ENCODE results near the gene C9orf50.

DNA sequence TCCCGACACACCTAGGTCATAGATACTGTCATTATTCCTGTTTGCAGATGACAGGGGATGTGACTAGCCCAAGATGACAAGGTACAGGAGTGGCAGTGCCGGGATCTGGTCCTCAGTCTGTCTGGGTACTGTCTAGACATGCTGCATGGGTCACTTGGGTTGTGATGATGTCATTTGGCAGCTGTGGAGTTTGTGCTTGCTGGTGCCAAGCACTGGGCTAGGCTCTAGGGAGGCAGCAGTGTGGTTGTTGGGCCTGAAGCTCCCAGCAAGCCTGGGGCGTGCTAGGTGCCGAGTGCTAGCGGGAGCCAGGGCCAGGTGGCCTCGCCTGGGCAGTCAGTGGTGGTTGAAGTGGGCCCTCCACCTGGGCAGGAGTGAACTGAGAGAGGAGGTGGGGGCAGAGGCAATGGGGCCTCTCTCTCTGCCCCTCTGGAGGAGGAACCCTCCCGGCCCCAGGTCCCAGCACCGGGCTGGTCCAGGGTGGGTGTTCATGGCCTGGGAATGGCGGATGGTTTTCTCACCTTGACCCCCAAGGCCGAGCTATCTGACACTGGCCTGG lies 29.9 kb upstream of the C9orf50 start:
- TF ChIP-seq, protein P1, sequence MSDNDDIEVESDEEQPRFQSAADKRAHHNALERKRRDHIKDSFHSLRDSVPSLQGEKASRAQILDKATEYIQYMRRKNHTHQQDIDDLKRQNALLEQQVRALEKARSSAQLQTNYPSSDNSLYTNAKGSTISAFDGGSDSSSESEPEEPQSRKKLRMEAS (IDR thresholded peaks at IDR 0.05), result no peak
- no peak for TF ChIP-seq FOXM1 (IDR thresholded peaks at IDR 0.05; ENCODE audit: borderline replicate concordance, low read depth)
- TF ChIP-seq TAF1 (IDR thresholded peaks at IDR 0.05; ENCODE audit: low read depth), result no peak
- TF ChIP-seq TEAD4 (IDR thresholded peaks at IDR 0.05), result no peak

Data from Ishikawa (cell line).